ENCODE data around the gene PCTP. TPM values are rescaled to one million over a fixed set of nuclear protein-coding genes. Genes with fewer than 3 reads are reported as not detected.

PCTP gene
- total RNA-seq, 1 donor from 2014 or later: 28.1 TPM

DNA sequence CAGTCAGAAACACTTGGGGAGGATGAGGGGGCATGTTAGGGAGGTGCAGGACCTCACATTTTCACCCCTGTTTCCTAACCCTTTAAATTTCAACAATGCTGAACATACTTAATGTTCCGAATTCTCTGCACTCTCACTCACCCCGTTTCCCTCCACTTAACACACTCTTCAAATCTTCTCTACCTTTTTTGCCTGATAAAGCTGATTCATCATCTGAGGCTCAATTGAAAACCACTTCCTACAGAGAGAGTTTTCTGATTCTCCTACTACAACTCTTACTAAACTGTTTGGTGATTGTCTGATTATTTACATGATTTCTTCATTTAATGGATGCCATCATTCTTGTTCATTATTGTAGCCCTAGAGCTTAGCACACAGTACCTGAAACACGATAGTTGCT lies 42.4 kb downstream of the PCTP start:
- H3K27ac ChIP-seq: no peak overlapping the region
- DNase-seq: no peak
- H3K4me1 ChIP-seq: no peaks in the 10 kb centered on the region
- no peak for ATAC-seq
- no peak for TF ChIP-seq CTCF (IDR thresholded peaks at IDR 0.05)
- no peaks in the 10 kb centered on the region for H3K9me3 ChIP-seq
- no peaks in the 10 kb centered on the region for H3K36me3 ChIP-seq
- no peaks in the 10 kb centered on the region for H3K27me3 ChIP-seq (ENCODE audit: low read depth)
- intact Hi-C loops (cut with DNase I): no loop called here
- no peak overlapping the region for H3K4me3 ChIP-seq

DNA sequence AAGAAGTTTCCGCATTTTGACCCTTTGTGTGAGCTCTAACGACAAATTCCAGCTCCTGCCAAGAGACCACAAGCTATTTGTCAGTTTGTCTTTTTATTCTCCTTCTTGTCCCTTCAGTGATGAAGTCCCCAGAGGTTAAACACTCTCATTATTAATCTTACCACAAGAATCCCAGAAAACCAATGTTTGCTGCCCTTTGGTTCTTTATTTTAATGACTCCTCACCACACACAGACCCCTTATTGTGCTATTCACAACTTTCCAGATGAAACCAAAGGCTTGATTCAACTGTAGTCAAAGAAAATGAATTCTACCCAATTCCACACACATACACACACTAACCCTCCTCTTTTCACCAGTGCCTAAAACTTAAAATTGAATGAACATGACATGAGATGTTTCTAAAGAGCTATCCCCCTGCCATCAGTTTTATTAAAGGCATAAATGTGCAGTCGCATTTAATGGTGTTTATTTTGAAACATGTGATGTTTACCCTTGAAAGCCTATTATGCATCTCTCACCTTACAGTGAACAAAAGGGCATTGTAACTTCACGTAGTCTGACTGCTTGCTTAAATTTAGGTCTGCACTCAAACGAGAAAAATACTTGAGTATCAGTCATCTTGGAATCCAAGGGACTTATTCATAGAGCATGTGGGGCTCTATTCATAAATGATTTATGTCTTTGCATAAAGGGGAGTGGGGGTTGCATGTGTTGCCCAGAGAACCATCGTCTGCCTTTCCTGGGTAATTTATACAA lies 44.1 kb downstream of the PCTP start:
- DNase-seq (no peak), ATAC-seq (no peak)
- TF ChIP-seq CTCF (IDR thresholded peaks at IDR 0.05): no peak
- Histone ChIP-seq H3K27me3 (ENCODE audit: low read depth) (no peaks in the 10 kb centered on the region), H3K4me3 (no peak overlapping the region), H3K4me1 (no peaks in the 10 kb centered on the region), H3K27ac (no peak overlapping the region), H3K9me3 (no peaks in the 10 kb centered on the region), H3K36me3 (no peaks in the 10 kb centered on the region)
- intact Hi-C loops (cut with DNase I): no loop called here

DNA sequence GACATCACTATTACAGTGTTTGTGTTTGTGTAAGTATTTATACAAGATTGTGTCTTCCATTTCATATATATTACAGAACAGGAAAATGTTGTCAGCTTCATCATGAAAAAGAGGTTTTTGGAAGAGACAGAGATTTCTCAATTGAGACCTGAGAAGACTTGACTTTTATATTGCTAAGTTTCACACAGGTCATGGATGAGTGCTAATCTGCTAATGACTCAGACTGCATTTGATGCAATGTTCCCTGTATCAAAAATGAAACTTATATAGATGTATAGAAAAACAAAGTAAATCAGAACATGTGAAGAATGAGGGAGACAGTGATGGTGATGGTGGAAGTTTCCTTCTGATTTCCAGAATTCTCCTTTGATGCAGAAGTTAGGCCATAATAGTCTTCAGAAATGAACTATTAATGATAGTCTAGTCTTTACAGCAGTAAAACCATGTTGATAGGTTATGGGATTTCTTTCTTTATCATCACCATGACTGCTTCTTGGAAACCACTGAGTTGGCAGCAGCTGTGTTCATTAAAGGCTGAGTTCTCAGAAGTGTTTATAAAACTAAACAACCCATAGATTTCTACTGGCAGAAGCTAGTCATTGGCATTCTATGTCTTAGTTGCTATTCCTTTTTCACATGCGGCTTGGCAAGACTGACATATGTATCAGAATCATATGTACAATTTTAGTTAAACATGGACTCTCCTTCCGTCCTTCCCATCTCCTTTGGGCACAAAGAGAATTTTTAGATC lies 56.1 kb downstream of the PCTP start:
- intact Hi-C loops (cut with DNase I): no loop called here
- peaks cover 8% of the 10 kb centered on the region for H3K9me3 ChIP-seq
- H3K4me1 ChIP-seq: no peaks in the 10 kb centered on the region
- no peak for ATAC-seq
- no peaks in the 10 kb centered on the region for H3K36me3 ChIP-seq
- no peak for DNase-seq
- H3K27ac ChIP-seq: no peak overlapping the region
- H3K4me3 ChIP-seq: no peak overlapping the region
- H3K27me3 ChIP-seq (ENCODE audit: low read depth): no peaks in the 10 kb centered on the region
- TF ChIP-seq CTCF (IDR thresholded peaks at IDR 0.05): no peak

- Histone ChIP-seq H3K4me1 (no peaks in the 10 kb centered on the region), H3K9me3 (no peaks in the 10 kb centered on the region), H3K27ac (no peak overlapping the region), H3K27me3 (ENCODE audit: low read depth) (no peaks in the 10 kb centered on the region), H3K36me3 (no peaks in the 10 kb centered on the region), H3K4me3 (no peak overlapping the region)
- ATAC-seq (no peak), DNase-seq (no peak)
- TF ChIP-seq CTCF (IDR thresholded peaks at IDR 0.05): no peak
- intact Hi-C loops (cut with DNase I): no loop called here
These were observed 60.7 kb downstream of the PCTP start for GRCh38 chr17:55811536-55811935.

- intact Hi-C loops (cut with DNase I): no loop called here
- H3K27ac ChIP-seq: no peak overlapping the region
- ATAC-seq (no peak), DNase-seq (no peak)
- no peaks in the 10 kb centered on the region for H3K27me3 ChIP-seq (ENCODE audit: low read depth)
- H3K4me1 ChIP-seq: no peaks in the 10 kb centered on the region
- TF ChIP-seq CTCF (IDR thresholded peaks at IDR 0.05): no peak
- no peak overlapping the region for H3K4me3 ChIP-seq
- H3K9me3 ChIP-seq: no peaks in the 10 kb centered on the region
- H3K36me3 ChIP-seq: no peaks in the 10 kb centered on the region
These were observed 61.5 kb downstream of the PCTP start for GRCh38 chr17:55812323-55812722.

Data from lower lobe of right lung (tissue), 2 donors.